GM18507 (cell line): ENCODE results near the gene CCDC85B.
A peak's percentile ranks its signal among the peaks of the same experiment; 100 is the strongest.

Experiments used
- DNase-seq: peaks from one replicate; pipeline ENCODE4 v3.0.0; 2011; ENCODE audit warnings: low read depth; ENCODE audit not compliant: insufficient read length; ENCODE audit errors: extremely low spot score
- FAIRE-seq: peaks from 2 replicates; lab custom pipeline; 2011; peaks lifted over from hg19 to GRCh38; lab: Jason Lieb, UNC

Gene CCDC85B

DNA sequence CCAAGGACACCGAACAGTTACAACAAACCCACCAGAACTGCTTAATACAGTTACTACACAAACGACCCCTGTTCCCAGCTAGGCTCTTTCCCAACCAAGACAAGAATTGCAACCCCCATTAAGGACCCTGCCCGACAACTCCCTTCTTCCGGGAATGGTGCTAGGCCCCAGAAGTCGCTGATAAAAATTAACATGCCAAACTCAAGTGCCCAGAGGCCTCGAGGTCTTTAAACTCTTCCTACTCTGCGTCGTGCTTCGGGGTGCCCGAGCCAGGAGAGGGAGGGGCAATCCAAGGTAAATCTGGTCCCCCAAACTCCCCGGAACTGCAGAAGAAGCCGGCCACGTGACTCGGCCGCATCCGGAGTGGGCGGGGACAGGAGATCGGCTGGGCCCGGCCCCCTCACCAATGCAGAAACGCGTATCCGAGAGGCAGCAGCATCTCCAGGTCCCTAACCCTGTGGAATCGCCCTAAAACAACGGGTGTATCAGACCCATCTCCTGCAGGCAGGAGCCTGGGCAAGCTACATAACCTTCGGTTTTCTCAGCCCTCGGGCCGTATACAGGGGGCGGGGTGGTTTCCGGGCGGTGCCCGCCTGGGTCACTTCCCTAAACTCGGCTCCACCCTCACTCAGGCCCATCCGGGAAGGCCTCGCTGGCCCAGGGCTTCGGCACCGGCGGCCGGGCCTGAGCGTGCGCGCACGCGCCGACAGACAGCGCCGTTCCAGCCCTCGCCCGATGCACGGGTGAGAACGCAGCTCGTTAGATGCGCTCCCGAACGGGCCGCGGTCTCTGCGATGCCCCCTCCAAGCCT, 33.6 kb upstream of the CCDC85B start:
- no peak for DNase-seq
- peak; percentile 68 for FAIRE-seq

- FAIRE-seq = no peak
- DNase-seq = no peak
Observed at GRCh38 chr11:65857500-65857852, 33.0 kb upstream of the CCDC85B start.

DNA sequence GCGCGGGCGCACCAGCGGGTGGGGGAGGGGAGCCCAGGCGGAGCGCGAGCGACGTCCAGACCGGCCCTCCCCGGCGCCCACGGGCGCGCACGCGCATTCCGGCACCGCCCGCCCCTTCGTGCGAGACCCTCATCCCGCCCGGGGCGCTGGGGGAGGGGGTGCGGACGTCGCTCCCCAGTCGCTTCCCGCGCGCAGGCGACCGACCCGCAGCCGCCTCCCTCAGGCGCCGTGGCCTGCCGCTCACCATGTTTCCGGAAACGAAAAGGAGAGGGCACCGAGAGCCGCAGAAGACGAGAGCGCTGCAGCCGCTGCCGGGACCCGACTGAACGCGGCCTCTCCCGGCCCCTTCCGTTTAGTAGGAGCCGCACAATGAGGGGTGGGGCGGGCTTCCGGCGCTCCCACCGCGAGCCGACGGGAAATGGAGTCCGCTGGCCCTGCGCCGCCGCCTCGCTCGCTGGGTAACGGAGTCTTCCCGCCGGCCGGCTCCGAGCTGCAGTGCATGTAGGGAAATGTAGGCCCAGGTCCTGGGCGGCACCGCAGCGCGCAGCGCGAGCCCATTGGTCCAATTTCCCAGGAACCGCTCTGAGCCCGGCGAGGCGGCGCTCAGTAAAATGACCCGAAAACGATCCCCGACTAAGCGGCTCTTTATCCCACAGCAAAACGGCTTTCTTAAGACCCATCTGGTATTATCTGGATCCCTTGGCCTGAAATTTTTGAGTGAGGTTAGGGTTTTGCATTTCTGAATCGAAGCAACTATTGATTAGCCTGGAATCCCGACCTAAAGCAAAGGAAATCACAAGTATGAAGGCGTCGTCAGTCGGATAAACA, 32.4 kb upstream of the CCDC85B start, which contains the start of gene CFL1:
Gene CFL1 (minus strand): TSS at position 328 of the 828 bp plus-strand sequence. CDS start 81 bp downstream, at position 247.
- DNase-seq (peak; percentile 72), FAIRE-seq (peak; percentile 85)

DNA sequence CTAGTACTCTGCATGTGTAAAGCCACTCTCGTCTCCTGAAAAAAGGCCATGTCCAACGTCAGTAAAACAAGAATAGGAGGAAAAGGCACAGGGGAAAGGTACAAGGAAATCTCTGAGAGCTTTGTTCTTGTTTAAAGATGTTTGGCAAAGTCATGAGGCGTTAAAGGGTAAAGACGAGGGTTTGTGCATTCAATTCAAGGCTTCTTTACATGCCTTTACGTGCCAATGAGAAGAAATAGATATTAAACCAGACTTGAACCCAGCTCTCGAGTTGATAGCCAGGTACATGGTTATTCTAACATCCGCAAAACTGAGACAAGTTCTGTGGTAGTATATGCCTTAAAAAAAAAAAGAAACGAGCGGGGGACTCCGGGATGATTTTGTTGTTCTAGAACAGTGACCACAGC, 31.8 kb upstream of the CCDC85B start:
- DNase-seq = no peak

GRCh38 chr11:65859095-65859811, 31.2 kb upstream of the CCDC85B start:
- FAIRE-seq = peak; percentile 95
- peak; percentile 81 for DNase-seq

More for the DNA sequence above, 31.8 kb upstream of the CCDC85B start:
- FAIRE-seq = no peak

DNA sequence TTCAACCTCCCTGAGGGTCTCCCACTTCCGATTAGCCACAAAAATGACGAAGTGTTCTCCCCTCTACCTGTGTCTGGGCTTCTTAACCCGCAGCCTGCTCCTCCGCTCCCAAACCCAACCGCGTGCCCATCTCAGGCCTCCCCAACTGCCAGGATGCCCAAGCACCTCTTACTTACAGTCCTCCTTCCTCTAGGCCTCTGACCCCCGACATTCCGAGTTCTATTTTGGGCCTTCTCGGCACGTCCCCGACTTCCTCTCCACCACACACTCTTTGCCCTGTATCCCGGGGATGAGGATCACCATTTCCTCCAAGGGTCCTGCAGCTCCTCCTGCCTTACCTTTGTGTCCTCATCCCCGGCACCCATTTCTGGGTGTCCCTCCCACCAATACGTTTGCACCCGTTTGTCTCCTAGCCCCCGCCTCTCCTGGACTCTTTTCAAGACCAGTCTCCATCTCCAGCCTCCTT, 30.6 kb upstream of the CCDC85B start:
- FAIRE-seq (no peak), DNase-seq (no peak)

DNA sequence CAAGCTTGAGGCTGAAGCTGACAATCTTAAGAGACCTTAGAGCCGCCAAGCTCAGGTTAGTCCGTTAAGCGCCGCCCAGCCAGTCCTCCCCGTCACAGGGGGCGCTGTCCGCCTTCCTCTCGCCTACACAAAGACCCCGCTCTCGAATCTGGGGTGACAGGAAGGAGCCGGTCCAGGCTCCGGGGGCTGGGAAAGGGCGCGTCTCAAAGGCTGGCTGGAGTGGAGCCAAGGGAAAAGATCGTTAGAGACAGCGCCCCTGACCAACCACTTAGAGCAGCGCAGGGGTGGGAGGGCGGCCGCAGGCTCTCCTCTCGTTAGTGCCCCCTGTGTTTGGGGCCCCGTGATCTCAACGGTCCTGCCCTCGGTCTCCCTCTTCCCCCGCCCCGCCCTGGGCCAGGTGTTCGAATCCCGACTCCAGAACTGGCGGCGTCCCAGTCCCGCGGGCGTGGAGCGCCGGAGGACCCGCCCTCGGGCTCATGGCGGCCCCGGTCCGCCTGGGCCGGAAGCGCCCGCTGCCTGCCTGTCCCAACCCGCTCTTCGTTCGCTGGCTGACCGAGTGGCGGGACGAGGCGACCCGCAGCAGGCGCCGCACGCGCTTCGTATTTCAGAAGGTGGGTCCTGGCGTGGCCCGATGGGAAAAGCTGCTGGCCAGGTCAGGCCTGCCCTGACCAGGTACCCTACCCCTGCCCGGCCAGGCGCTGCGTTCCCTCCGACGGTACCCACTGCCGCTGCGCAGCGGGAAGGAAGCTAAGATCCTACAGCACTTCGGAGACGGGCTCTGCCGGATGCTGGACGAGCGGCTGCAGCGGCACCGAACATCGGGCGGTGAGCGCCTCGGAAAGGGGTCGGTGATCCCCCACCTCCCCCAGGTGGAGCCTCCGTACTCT, 30.0 kb upstream of the CCDC85B start, which contains the start of gene MUS81:
Gene MUS81 (plus strand): TSS at position 156 of the 887 bp plus-strand sequence. CDS start 321 bp downstream, at position 477.
- FAIRE-seq (peak; percentile 88), DNase-seq (peak; percentile 88)

- no peak for DNase-seq
Observed at GRCh38 chr11:65861165-65861505, 29.3 kb upstream of the CCDC85B start.

DNA sequence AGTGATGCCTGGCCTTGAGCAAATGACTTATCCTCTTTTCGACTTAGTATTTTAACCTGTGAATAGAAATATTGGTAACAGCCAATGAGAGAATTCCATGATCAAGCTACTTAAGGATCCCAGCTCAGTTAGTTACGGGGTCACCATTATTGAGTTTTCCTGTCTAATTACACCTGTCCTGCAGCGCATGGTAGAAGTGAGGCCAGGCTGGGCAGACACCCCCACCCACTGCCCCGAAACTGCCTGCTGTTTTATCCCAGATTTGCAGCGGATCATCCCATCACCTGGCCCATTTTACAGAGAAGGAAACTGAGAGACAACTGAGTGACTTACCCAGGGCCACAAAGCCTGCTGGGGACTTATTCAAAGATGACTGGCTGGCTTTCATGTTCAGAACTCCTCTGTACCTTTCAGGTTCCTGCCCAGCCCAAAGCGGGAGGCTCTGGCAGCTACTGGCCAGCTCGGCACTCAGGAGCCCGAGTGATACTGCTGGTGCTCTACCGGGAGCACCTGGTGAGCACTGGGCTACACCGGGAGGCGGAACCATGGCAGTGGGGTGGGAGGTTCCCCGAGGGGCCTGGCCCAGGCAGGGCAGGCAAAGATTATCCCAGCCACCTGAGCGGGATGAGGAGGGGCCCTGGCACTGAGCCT, 28.8 kb upstream of the CCDC85B start:
- DNase-seq (no peak), FAIRE-seq (no peak)

More at GRCh38 chr11:65861165-65861505, 29.3 kb upstream of the CCDC85B start:
- no peak for FAIRE-seq

- FAIRE-seq = no peak
- DNase-seq = no peak
Observed at GRCh38 chr11:65862191-65862735, 28.2 kb upstream of the CCDC85B start.

- DNase-seq (no peak), FAIRE-seq (no peak)
Observed at GRCh38 chr11:65862941-65863888, 27.3 kb upstream of the CCDC85B start.

DNA sequence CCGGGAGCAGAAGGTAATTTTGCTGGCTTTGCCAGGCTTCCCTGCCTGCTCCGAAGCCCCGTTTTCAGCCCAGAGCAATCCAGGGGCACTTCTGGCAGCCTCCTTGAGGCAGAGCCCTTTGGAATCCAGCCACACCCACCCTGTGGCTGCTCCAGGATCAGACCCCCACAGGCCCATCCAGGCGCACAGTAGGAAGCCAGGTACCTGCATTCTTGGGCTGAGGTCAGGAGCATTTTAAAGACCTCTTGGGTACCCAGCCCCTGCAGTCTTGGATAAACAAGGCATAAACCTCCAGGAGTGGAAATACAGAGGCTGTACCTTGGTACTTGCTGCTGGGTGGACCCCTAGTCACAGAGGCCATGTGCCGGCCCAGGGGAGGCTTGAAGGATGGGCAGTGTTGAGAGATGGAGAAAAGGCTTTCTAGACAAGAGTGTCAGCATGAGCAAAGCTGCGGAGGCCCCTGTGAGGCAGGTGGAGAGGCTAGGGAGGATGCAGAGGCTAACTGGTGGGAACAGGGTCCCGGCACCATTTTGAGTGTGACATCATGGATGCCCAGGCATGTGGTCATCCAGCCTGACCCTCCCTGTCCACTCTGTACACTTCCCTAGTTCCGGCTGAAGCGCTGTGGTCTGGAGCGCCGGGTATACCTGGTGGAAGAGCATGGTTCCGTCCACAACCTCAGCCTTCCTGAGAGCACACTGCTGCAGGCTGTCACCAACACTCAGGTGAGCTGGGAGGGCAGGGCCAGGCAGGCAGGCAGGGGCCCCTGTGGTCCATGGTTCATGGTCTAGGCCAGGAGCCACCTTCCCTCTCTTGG, 26.4 kb upstream of the CCDC85B start:
- FAIRE-seq = no peak

GRCh38 chr11:65864706-65865471, 25.6 kb upstream of the CCDC85B start:
- no peak for FAIRE-seq
- no peak for DNase-seq

More for the DNA sequence above, 26.4 kb upstream of the CCDC85B start:
- no peak for DNase-seq

GRCh38 chr11:65865550-65866172, 24.8 kb upstream of the CCDC85B start:
- DNase-seq = no peak
- FAIRE-seq = no peak
